Fibroblast of peridontal ligament (primary cell): ENCODE data around the gene DQX1.
A peak's percentile ranks its signal among the peaks of the same experiment; 100 is the strongest.
"Not testable (repeated sequence)": the region's sequence is repeated elsewhere in the genome, so short reads cannot be mapped to it uniquely, and the experiment has no call there.

Experiments
- DNase-seq: peaks from one replicate; pipeline ENCODE4 v3.0.0-alpha.2; 2010; ENCODE audit errors: extremely low read depth

DQX1 gene

DNA sequence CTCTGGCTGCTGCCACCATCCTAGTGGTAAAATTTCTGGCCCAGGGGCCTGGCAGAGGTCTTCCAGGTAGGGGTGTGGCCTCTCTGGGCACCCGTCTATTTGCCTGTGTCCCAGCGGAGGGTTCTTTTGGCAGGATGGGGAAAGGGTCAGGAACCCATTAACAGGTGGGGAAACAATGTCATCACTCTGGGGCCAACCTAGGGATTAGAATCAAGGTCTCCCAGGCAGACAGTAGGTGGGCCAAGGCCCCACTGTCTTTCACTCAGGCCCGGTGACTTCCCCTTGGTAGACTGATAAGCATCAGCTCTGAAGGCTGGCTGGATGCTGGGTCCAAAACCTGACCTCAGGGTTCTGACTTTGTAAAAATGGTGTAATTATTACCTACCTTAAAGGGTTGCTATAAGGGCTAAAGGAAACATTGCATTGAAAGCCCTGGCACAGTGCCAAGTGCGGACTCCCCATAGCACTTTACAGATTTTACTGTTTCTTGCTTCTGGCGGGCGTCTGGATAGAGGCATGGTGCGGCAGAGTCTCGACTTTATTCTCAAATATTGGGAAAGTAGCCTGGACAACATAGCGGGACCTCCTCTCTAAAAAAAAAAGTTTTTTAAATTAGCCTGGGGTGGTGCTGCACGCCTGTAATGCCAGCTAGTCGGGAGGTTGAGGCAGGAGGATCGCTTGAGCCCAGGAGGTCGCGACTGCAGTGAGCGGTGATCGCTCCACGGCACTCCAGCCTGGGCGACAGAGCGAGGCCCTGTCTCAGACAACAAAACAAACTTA lies 28.8 kb downstream of the DQX1 start:
- no peak for DNase-seq

DNA sequence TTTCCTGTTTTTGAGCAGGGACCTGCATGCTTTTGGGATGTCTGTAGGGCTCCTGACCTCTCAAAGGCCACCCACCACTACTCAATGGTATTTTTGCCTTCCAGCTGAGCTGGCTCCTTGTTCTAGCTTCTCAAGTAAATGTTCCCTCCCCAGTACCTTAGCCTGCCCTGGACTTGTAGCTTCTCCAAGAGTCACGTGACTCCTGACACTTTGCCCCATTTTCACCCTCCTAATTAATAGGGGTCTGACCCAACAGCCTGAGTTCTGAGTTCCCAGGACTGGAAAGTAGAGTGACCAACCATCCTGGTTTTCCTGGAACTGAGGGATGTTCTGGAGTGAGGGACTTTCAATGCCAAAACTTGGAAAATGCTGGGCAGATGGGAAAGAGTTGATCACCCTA lies 30.6 kb downstream of the DQX1 start:
- DNase-seq, result no peak

DNA sequence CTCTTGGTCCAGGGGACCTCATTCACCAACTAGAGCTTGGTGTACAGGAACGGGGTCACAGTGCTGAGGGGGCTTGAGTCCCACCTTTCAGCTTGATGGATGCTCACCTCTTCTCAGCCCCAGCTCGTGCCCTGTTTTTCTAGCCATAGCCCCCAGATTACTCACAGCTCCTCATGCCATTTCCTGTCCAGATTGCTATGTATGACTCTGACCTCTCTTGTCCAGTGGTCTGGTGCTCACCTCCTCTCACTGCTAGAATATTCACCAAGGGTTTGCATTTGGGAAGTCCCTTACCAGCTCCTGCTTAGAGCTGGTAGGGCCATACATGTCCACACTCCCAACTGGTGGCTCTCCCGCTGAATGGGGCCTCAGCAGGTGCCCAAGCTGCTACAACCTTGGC lies 32.5 kb downstream of the DQX1 start:
- DNase-seq, result no peak

DNA sequence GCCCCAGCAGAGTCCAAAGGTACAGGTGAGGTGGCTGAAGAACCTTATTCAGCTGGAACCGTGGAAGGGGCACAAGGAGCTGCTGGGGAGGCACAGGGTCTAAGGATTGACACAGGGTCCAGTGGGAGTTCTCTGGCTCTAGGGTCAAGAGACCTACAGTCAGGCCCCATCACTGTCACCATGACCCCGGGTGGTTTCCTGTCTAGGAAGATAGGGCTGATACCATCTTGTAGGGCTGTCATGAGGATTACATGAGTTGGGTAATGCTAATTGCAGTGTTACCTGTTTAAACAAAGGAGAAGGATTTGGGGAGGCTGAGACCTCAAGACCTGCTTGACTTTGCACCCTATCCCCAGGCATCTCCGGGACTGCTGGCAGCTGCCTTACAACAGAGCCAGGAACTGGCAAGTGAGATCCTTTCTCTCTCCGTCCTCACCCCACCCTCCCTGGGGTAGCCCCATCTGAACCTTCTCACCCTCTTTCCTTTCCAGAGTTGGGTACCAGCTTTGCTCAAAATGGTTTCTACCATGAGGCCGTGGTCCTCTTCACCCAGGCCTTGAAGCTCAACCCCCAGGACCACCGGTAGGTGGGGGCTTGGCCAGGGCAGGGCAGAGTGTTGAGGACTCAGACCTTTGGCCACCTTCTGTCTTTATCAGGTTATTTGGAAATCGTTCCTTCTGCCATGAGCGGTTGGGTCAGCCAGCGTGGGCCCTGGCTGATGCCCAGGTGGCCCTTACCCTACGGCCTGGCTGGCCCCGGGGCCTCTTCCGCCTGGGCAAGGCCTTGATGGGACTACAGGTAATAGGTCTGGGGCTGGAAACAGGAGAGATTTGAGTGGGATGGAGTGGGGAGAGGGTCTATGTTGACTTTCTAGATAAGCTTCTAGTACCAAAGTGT lies 34.1 kb downstream of the DQX1 start:
- DNase-seq, result no peak

DNA sequence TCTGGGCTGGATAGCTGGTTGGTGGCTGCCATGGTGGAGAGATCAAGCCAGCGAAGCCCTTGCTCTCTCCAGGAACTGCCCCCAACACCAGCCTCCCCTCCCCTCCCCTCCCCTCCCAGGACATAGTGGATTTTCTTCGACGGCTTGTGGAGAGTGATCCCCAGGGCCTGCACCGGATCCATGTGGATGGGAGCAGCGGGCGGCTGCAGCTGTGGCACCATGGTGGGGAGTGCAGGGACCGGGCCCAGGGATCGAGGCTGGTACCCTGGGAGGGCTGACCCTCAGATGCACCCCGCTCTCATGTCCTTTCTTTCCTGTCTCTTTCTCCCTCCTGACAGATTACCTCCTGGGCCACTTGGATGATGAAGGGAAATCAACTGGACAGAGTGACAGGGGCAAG lies 36.1 kb downstream of the DQX1 start:
- no peak for DNase-seq

DNA sequence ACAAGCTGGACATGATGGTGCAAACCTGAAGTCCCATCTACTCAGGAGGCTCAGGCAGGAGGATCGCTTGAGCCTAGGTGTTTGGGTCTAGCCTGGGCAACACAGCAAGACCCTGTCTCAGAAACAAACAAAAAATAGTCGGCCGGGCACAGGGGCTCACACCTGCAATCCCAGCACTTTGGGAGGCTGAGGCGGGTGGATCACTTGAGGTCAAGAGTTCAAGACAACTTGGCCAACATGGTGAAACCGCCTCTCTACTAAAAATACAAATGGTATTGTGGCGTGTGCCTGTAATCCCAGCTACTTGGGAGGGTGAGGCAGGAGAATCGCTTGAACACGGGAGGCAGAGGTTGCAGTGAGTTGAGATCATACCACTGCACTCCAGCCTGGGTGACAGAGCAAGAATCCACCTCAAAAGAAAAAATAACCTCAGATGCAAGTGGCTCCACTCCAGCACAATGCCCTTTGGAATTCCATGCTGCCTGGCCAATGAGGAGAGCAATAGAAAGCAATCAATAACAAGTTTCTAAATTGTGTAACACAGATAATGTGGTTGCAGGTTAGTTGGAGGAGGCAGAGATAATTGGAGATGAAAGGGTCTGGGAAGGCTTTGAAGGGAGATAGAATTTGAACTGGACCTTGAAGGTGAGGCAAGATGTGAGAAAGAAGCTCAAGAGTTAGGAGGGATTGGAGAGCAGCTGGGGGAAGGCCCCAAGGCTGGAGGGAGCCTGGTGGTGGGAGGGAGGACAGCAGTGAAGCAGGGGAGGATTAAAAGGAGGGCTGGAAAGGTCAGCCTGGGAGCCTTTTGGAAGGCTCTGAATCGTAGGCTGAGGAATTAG lies 37.2 kb downstream of the DQX1 start:
- no peak for DNase-seq

DNA sequence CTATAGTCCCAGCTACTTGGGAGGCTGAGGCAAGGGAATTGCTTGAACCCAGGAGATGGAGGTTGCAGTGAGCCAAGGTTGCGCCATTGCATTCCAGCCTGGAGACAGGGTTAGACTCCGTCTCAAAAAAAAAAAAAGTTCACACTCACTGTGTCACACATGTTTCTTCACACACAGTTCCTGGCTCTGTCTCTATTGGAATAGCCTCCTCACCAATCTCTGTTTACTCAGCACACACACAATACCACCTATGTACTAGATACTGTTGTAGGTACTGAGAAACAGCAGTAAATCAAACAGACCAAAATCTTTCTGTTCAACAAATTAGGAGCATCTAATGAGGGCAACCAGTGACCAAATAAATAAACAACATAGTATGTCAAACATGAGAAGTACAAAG lies 39.9 kb downstream of the DQX1 start:
- no peak for DNase-seq

DNA sequence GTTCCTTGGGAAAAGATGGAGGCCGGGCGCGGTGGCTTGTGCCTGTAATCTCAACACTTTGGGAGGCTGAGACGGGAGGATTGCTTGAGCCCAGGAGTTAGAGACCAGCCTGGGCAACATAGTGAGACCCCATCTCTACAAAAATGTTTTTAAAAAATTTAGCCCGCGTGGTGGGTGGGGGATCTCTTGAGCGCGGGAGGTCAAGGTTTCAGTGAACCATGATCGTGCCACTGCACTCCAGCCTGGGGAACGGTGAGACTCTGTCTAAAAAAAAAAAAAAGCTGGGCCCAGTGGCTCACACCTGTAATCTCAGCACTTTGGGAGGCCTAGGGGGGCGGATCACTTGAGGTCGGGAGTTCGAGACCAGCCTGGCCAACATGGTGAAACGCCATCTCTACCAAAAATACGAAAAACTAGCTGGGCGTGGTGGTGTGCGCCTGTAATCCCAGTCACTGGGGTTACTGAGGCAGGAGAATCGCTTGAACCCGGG lies 42.3 kb downstream of the DQX1 start:
- DNase-seq, result not testable (repeated sequence)

DNA sequence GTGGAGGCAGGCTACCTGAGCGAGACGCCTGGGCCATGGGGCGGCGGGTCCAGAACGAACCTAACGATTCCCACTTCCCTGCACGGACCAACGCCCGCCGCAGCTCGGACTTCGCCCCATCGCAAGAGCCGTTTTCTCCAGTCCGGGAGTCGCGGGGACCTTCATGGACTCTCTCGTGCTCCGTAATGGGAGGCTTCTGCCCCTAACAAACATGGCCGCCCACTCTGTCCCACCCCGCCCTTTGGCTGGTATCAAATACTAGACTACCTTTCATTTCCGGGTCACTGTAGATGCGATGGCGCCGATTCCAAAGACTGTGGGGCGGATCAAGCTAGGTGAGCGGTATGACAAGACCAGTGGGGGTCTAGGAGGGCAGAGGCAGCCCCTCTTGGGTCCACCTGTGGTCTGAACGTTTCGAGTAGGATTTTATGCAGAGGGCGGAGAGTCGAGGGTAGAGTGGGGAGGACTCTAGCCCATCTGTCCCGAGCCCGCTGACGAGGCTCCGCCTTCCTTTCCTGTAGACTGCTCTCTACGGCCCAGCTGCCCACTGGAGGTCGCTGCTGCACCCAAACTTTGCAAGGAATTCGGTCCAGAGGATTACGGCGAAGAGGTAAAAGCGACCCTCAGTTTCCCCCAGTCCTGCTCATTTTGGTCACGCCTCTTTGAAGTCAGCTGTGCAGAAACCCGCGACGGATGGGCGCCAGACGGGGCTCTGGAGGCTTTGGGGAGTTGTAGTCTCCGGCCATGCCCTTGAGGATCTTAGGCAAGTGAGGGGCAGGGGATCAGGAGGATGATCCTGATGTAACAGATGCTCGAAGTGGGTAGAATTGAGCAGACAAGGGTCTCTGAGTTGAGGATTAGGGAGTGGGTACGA lies 43.0 kb downstream of the DQX1 start, which contains the start of the genes CCDC142 and TTC31:
CCDC142 (minus strand) TSS at position 198 of the 874 bp plus-strand sequence; CDS start at position 37, 161 bp downstream.
TTC31 (plus strand) TSS at position 281 of the 874 bp plus-strand sequence; CDS start at position 296, 15 bp downstream.
- DNase-seq, result peak; percentile 95

DNA sequence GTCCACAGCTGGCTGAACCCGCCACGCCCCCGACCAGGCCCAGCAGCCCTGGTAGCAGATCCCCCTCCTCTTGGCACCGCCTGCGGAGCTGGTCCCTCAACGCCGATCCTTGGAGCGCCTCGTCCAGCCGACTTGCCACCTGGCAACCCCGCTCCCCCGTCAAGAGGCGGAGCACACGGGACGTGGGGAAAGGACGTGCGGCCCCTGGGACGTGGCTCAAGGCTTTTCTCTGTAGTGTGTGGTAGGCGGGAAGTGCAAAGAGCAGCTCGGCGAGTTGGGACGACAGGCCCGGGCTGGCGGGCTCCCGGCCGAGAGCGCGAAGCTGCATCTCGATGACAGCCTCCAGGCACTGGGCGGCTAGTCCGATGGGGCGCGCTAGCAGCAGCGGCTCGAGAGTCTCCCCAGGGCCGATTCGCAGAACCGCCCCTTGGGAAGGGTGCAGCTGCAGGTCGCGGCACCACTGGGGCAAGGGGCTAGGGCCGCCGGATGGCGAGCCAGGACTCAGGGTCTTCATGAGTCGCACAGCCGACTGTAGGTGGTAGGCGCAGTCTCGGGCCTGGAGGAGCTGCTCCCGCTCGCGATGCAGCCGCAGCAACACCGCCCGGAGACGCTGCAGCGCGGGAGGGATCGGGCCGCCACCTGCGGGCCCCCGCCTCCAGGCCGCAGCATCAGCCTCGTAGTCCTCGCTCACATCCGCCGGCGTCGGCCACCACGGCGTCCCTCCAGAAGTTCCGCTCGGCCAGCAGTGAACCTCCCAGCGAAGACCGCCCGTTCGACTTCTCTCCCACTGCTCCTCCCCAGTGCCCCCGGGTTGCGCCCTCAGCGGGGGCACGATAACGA lies 43.9 kb downstream of the DQX1 start:
- no peak for DNase-seq

DNA sequence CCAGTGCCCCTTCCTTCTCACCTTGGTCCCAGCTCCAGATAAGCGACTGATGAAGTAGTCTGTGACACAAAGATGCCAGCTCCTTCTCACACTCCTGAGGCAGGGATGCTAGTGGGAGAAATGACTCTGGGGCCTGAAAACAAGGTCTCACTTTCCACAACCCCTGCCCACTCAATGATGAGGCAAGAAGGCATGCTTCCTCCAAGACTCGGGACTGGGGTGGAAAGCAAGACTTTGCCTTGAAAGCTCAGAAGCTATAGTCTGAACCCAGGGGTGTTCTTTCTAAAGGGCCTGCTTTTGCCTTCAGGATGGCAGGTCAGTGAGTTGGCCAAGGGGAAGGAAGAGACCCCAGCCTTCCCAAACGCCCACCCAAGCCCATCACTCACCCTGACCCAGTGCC lies 44.6 kb downstream of the DQX1 start:
- DNase-seq, result no peak

DNA sequence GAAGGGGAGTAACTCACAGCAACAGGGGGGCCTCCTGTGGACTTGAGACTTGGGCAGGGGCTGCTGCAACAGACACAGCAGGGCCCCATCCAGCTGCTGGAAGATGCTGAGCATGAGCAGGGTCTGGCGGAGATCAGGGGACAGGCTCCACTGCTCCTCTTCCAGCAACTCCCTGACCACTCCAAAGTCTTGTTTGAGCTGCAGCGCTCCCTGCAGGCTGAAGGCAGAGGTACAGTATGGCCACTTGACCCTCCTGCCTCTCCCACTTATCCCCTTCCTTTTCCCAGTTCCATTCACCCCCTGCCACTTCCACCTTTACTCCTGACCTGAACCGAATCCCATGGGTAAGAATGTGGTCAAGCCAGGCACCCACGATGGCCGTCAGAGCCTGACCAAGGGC lies 51.1 kb downstream of the DQX1 start:
- DNase-seq, result no peak

DNA sequence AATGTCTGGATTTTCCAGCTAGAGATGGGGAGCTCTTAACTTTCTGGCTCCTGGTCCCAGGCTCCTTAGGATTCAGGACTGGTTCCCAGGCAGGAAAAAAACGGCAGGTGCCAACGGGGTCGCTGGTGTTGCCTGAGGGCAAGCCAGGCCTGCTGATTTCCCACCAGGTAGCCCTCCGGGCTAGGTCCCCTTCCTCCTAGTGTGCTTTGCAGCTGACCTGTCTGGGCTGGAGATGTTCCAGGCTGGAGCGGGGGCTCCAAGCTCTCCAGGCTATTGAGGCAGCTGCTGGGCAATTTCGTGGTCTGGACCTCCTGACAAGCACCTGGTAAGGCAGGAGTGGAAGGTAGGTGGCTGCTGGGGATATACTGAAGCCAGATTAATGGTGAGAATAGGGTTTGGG lies 51.5 kb downstream of the DQX1 start:
- DNase-seq, result no peak

DNA sequence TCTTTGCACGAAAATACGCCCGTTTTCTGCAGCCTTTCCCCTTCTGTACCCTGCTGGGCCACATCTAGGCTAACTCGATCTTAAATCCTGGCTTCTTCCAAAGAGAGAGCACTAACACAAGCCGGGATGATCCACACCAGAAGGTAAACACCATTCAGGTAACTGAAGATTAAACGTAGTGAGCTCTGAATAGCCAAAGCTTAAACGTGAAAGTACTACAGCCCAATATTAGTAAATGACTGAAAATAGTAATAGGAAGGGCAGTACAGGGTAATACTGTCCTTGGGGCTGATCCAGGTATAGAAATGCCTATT lies 53.1 kb downstream of the DQX1 start:
- DNase-seq, result no peak

DNA sequence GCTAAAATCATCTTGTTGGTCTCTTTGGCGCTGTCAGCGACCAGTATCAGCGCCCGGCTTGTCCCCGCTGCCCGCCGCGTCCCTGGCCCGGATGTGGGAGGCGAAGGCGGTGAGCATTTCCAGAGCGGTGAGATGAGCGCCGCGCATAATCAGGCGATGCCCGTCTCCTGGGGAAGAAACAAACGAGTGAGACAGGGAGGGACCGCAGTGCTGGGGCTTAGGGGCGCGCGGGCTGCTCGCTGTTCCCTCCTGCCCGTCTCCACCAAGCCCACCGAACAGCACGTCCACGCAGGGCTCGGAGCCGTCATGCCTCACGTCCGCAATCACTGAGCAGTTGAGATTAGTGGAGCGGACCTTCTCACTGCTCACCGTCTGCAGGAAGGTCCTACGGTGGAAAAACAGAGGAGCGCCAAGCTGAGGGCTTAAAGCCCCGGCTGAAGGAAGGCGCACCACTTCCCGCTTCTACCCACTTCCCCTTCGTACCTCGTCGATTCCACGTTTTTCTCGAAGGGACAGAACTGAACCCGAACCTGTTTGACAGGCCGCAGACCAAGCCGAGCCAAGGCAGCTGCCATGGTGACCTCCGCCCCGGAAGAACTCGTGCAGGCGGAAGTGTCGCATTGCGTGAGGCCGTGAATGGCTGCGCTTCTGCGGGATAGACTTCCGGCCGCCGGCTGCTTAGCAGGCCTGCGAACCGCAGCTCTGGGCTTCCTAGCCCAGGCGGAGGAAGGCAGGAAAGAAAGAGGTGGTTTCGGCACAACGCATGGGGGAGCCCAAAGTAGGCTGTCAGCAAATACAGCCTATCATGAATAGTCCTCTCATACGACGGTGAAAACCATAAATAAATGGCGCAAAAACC lies 53.7 kb downstream of the DQX1 start, which contains the start of gene MRPL53:
MRPL53 (minus strand) TSS at position 595 of the 859 bp plus-strand sequence; CDS start at position 575, 20 bp downstream.
- DNase-seq, result peak; percentile 92

DNA sequence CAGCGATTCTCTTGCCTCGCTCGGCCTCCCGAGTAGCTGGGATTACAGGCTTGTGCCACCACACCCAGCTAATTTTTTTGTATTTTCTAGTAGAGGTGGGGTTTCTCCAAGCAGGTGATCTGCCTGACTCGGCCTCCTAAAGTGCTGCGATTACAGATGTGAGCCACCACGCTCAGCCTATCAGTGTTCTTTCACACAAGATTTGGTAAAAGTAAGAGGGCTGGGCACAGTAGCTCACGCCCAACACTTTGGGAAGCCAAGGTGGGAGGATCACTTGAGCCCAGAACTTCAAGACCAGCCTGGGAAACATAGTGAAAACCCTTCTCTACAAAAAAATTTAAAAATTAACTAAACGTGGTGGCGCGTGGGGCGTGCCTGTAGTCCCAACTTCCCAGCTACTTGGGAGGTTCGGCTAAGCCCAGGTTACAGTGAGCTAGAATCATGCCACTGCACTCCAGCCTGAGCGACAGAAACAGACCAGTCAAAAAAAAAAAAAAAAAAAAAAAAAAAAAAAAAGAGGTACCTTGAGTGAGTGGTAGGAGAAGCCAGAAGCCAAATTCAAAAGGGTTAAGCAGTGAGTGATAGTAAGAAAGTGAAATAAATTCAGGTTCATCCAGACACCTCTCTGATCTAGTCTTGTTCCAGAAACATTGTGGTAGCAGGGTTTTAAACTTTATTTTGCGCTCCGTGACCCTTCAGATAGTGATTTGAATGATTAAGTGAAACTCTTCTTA lies 54.5 kb downstream of the DQX1 start:
- DNase-seq, result no peak

DNA sequence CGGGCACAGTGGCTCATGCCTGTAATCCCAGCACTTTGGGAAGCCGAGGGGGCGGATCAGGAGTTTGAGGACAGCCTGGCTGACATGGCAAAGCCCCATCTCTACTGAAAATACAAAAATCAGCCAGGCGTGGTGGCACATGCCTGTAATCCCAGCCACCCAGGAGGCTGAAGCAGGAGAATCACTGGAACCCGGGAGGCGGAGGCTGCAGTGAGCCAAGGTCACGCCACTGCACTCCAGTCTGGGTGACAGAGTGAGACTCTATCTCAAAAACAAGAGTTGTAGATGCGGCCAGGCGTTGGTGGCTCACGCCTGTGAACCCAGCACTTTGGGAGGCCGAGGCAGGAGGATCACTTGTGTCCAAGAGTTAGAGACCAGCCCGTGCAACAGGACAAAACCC lies 55.3 kb downstream of the DQX1 start:
- DNase-seq, result not testable (repeated sequence)
